GM18517 (cell line): ENCODE measurements around the gene RFXANK.
"Not testable (repeated sequence)": the region's sequence is repeated elsewhere in the genome, so short reads cannot be mapped to it uniquely, and the experiment has no call there.

ENCODE experiments used
- ATAC-seq: cut with Tn5 transposase; IDR thresholded peaks from one replicate; pipeline ENCODE4 v1.9.1; 2021; ENCODE audit warnings: mild to moderate bottlenecking, moderate library complexity; ENCODE audit not compliant: unreplicated experiment

Gene RFXANK

DNA sequence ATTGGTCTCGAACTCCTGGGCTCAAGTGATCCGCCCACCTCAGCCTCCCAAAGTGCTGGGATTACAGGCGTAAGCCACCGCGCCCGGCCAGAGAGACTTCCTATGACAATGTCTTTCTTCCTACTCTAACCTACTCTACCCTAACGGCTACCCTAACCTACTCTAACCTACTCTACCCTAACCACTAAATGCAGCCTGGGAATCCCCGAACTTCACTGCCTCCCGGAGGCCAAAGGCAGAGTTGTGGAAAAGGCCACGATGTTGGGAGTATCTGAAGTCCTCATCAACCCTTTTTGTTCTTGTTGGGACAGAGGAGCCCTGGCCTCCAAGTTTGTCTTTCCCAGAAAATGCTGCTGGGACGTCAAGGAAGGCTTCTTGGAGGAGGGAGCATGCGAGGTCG lies 12.1 kb downstream of the RFXANK start:
- no peak for ATAC-seq

DNA sequence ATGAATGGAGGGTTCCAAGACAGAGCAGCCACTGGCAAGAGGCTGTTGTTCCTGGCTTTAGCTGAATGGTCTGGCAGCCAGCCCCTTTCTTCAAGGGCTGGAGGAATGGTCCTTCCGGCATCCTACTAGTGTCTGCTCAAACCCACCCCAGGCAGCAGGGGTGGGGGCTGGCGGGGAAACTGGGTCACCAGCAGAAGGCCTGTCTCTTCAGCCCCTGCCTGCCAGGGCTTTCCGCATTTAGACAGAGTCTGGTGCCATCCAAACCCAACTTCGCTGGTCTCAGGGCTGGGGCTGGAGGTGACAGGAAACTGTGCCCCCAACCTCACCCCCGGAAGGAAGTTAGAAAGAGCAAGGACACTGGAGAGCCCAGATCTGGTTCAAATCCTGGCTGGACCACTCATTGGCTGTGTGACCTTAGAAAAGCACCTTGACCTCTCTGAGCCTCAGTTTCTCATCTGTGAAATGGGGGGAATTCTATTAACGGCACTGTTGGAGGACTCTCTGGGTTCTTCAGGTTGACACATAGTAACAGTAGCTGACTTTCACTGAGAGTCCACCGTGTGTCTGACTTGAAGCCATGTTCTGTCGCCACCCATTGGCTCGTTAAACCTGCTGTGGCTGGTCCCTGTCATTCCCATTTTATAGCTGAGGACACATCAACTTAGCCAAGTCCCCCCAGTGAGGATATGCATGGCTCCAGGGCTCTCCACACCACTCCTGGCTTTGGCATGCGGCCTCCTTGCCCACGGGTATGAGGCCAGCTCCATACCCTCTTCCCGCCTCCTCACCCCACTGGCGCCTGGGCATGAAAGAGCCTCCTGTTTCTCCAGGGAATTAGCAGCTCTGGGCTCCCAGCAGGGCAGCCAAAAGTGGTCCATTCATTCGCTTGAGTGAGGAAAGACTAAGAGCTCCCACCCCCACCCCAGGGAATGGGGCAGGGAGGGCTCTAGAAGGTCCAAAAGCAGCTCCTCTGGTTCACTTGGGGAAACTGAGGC lies 13.7 kb downstream of the RFXANK start:
- ATAC-seq: no peak

DNA sequence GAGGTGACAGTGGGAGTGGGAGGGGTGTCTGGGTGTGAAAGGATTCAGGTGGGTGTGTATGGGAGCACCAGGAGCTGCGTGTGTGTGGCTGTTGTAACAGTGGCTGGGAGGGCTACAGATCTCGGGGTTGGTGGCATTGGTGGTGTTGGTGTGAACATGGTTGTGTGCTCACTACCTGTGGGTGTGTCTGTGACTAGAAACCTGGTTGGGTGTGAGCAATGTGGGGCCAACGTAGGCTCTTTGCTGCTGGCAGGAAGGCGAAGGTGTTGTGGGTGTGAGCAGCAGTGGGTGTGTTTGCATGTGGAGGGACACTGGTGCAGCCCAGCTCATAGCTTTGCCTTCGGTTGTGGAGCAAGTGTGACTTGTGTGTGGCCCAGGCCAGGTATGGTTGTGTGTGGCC lies 14.9 kb downstream of the RFXANK start:
- no peak for ATAC-seq

DNA sequence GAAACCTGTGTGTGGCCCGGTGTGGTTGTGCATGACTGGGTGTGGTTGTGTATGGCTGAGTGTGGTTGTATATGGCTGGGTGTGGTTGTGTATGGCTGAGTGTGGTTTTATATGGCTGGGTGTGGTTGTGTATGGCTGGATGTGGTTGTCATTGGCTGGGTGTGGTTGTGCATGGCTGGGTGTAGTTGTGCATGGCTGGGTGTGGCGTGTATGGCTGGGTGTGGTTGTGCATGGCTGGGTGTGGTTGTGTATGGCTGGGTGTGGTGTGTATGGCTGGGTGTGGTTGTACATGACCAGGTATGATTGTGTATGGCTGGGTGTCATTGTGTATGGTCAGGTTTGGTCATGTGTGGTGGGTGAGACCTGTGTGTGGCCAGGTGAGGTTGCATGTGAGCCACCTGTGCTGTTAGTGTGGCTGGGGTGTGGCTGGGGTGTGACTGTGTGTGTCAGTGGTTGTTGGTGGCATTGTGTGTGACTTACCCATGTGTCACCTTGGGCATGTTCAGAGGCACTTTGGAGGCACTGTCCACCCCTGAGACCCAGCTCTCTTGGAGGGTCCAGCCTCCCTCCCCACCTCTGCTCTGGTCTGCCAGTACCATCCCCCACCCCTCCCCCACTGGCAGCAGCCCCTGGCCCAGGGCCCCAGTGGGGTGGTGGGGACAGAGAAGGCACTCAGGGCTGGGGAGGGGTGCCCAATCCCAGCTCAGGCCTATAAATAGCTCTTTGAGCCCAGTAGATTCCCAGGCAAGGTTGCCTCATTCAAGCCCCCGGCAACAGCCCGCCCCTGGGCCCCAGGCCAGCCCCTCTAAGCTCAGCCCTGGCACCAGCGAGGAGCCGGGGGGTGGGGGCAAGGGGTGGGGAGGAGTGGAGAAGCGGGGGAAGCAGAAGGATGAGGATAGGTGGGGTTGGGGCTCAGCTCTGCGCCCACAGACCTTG lies 15.8 kb downstream of the RFXANK start:
- no peak for ATAC-seq

DNA sequence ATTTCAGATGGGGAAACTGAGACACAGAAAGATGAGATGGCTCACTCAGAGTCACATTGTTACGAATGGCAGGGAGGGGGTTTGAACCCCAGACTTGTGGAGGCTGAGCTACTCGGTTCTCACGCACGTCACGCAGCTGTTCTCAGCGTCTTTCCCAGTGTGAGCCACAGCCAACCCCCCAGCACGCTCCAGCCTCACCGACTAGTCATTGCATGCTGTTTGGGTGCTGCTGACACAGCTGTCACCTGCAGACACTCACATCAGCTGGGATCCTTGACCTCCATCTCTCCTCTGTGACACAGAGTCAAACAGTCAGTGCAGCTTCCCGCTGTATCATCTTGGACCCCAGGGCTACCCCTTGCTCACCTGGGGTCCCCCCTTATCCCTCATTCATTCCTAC lies 17.3 kb downstream of the RFXANK start:
- no peak for ATAC-seq

DNA sequence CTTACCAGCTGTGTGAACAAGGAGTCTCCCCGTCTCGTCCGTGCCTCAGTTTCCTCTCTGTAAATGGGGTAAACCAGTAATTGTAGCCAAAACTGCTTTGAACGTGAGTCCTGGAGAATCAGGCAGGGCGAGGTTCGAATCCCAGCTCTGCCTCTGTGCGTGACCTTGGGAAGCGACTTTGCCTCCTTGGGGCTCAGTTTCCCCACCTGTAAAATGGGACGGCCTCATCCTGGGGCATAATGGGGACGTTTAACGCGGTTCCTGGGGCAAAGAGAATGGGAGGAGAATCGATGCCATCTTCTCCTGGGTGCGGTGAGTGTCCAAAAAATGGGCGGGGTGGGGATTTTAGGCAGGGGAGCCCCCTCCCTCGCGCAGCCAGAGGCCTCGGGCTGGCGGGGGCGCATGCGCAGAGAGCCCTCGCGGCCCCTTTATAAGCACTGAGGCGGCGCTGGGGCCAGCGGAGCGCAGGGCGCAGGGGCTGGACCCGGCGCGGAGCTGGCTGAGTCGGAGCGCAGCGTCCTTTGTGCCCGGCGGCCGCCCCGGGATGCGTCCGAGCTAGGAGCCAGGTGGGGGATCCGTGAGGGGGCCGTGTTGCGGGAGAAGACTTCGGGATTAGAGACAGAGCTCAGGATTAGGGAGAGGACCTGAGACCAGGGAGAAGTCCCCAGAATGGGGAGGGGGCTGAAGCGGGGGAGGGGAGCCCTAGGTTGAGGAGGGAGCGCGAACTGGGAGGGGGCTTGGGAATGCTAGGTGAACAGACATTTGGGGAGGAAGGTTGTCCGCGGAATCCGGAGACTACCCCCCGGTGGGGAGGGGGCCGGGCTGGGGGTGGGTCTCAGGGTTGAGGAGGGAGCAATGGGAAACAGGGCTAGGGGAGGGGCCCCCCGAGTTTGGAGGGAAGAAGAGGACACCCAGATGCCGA lies 19.7 kb downstream of the RFXANK start, which contains the start of gene NCAN:
TSS of gene NCAN (plus strand) at position 460 of the 922 bp plus-strand sequence. CDS start 4,996 bp downstream, outside the sequence.
- ATAC-seq: no peak

DNA sequence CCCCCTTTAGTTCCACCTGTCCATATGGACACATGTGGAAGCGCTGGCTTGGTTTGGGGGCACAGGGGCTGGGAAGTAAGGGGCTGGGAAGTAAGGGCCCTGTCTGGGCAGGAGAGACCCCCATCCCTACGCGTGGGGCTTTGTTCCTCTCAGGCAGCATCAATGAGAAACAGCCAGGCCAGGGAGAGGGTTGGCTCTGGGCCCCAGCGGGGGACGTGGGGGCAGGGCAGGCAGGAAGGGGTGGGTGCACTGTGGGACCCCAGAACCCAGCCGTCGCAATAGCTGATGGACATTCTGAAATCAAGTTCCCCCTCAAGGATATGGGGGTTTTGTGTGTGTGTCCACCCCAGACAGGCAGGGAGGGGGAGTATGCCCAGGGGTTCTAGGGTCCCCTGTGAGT lies 20.9 kb downstream of the RFXANK start:
- no peak for ATAC-seq

DNA sequence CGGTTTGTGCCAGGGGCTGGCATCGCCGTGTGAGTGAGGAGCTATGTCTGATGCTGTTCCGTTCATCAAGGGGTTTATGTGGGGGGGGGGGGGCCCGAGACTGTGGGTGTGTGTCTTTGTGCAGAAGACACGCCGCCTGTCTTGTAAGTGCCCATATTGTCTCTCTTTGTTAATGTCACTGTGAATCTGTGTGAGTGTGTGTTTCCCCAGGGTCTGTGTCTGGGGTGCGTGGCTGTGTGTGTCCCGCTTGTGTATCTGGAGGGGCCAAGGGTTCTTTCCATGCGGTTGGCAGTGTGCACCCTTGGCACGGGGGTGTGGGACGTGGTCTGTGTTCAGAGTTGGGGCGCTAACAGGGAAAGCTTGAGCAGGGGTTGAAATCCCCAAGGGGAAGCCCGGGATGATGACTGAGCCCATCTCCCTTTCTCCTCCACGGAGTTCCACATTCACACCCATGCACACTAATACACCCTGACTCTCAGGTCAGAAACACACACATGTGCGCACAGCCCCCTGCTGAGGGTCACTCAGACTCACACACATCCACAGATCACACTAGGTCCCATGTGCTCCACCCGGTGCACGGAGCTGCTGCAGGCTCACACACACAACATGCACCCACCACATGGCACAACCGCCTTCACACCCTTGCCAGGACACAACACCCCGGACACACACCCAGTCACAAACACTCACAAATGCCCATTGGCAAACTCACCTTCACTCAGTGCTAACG lies 21.5 kb downstream of the RFXANK start:
- ATAC-seq: no peak

DNA sequence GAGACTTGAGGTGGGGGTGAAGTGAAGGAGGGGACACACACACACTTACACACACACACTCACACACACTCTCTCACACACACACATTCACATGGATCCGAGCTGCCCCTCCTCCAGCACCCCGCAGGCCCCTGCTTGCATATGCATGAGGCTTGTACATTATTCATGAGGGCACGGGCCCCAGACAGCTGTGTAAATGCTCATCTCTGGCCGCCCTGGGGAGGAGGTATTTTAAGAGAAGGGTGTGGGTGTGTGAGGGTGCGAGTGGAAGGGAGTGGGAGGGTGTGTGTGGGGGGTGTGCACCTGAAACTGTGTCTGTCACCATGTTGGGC lies 22.1 kb downstream of the RFXANK start:
- ATAC-seq: no peak

DNA sequence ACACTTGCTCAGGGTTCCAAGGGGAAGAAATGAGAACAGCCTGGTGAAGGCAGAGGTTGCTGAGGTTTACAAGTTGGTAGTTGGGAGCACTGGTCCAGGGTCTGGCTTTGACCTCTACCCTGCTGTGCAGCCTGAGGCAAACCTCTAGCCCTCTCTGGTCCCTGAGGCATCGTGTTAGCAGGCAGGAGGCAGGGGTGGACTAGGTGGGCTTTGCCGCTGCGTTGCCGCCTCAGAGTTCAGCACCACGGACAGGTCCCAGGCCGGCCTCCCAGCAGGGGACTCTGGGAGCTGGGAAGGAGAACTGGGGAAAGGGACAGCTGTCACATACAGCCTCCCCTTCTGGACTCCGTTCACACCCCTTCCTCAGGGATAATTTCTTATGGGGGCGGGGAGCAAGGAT lies 22.8 kb downstream of the RFXANK start:
- no peak for ATAC-seq

DNA sequence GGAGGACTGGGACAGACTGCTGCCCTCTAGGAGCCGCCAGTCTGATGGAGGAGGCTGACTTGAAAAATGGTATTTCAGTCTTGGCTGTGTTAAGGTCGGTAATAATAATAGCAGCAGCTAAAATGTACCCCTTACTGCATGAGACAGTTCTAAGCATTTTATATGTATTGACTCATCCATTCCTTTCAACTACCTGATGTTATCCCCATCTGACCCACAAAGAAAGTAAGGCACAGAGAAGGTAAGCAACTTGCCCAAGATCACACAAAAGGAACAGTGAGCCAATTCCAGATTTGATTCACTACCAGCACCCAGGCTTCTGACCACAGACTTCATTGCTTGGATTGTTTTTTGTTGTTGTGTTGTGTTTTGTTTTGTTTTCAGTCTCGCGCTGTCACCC lies 23.7 kb downstream of the RFXANK start:
- no peak for ATAC-seq

DNA sequence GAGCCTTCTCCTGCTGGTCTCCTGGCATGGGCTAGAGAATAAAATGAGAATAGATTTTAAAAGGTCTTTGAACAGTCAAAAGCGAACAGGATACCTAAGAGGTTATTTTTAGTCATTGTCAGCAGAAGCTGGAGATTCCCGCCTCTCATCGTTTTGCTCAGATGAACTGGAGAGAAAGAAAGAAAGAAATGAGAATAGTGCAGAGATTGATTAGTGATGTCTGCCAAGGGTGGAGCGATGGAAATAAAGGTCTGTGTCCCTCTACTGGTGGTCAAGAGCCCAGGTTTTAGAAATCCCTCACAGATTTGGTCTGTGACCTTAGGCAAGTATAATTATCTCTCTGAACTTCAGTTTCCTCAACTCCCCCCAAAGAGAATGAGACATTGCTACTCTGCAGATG lies 25.0 kb downstream of the RFXANK start:
- ATAC-seq: no peak

DNA sequence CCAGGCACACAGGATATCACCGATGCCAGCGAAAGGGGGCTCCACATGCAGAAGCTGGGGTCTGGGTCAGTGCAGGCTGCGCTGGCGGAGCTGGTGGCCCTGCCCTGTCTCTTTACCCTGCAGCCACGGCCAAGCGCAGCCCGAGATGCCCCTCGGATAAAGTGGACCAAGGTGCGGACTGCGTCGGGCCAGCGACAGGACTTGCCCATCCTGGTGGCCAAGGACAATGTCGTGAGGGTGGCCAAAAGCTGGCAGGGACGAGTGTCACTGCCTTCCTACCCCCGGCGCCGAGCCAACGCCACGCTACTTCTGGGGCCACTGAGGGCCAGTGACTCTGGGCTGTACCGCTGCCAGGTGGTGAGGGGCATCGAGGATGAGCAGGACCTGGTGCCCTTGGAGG lies 26.9 kb downstream of the RFXANK start:
- no peak for ATAC-seq

DNA sequence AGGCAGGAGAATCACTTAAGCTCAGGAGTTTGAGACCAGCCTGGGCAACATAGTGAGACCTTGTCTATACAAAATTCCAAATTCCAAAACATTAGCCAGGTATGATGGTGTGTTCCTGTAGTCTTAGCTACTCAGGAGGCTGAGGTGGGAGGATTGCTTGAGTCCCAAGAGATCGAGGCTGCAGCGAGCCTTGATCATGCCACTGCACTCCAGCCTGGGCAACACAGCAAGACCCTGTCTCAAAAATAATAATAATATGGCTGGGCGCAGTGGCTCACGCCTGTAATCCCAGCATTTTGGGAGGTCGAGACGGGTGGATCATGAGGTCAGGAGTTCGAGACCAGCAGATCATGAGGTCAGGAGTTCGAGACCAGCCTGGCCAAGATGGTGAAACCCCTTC lies 28.9 kb downstream of the RFXANK start:
- not testable (repeated sequence) for ATAC-seq

DNA sequence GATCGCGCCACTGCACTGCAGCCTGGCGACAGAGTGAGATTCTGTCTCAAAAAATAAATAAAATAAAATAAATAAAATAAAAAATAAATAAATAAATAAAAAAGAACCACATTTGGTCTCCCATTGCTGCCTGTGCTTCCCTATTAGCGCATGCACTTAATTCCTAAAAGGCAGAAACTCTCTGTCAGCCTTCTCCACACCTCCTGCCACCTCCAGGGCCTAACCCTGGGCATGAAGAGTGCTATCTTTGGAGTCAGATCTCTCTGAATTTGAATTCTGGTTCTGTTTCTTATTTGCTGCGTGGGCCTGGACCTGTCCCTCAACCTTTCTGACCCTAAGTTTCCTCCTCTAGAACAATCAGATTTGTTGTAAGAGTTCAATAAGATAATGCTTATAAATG lies 31.0 kb downstream of the RFXANK start:
- no peak for ATAC-seq

DNA sequence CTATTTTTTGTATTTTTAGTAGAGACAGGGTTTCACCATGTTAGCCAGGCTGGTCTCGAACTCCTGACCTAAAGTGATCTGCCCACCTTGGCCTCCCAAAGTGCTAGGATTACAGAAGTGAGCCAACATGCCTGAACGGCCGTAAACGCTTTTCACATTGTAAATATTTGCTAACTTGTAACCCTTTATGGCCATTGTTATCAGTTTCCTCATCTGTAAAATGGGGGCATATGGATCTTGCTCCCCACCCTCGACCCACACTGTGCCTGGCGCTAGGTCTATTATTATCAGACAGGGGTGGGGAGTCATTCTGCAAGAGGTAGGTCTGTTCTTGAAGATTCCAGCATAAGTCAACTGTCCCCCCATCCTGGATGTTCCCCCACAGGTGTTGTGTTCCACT lies 31.6 kb downstream of the RFXANK start:
- no peak for ATAC-seq

DNA sequence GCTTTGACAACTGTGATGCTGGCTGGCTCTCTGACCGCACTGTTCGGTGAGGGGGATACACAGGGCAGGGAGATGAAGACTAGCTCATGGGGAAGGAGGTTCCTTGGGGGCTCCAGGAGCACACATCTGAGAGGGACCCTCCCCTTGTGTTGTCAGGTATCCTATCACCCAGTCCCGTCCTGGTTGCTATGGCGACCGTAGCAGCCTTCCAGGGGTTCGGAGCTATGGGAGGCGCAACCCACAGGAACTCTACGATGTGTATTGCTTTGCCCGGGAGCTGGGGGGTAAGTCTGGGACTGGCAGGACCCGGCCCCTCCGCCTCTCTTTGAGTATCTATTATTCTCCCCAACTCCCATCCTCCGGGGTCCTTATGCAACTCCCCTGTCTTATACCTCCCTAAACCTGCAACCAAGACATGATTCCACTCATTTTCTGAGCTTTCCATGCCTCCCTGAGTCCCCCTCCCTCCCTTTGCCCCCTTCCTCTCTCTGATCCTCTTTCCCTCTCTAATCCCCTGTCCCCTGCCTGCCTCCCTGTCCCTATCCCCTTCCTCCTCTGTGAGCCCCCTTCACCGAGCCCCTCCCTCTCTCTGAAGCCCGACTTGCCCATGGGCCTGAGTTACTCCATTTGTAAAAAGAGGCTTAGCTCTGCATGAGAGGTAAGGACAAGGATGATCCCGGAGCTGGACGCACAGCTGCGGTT lies 32.2 kb downstream of the RFXANK start:
- no peak for ATAC-seq

DNA sequence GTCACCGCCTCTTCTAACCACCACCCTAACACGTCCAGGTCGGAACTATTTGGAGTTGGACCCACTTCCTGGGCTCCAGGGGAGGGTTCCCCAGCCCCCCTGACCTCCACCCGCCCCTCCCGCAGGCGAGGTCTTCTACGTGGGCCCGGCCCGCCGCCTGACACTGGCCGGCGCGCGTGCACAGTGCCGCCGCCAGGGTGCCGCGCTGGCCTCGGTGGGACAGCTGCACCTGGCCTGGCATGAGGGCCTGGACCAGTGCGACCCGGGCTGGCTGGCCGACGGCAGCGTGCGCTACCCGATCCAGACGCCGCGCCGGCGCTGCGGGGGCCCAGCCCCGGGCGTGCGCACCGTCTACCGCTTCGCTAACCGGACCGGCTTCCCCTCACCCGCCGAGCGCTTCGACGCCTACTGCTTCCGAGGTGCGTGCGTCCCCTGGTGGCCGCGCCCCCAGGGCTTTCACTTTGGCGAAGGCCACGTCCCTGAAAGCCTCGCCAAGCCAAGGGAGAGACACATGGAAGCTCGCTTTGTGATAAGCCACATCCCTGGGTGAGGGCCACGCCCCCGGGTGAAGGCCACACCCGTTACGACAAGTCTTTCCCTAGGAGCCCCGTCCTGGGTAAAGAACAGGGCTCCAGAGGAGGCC lies 32.9 kb downstream of the RFXANK start:
- peak; percentile 60 for ATAC-seq

DNA sequence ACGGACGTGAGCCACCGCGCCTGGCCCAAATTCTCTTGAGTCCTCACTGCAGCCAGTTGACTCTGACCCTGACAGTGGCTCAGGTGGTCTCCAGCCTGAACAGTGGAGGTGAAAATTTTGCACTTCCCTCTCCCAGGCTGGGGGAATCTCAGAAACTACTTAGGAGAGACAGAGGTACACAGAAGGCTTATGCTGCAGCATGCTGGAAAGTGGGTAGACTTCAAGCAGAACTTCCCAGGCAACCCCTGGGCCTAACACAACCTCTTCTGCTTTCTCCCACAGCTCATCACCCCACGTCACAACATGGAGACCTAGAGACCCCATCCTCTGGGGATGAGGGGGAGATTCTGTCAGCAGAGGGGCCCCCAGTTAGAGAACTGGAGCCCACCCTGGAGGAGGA lies 34.1 kb downstream of the RFXANK start:
- no peak for ATAC-seq
